Cortex of kidney (tissue), 1 donor: ENCODE data around the gene FAIM2.
A peak's percentile ranks its signal among the peaks of the same experiment; 100 is the strongest.
"Not testable (repeated sequence)": the region's sequence is repeated elsewhere in the genome, so short reads cannot be mapped to it uniquely, and the experiment has no call there.

ENCODE experiments used
- DNase-seq: peaks from one replicate; lab custom pipeline; 2025; lab: John Stamatoyannopoulos, UW

The FAIM2 gene

GRCh38 chr12:49863946-49864797 lies 39.5 kb downstream of the FAIM2 start:
- DNase-seq, result no peak

GRCh38 chr12:49860921-49861320 lies 42.8 kb downstream of the FAIM2 start:
- DNase-seq, result not testable (repeated sequence)

- DNase-seq, result not testable (repeated sequence)
These were observed 47.8 kb downstream of the FAIM2 start for GRCh38 chr12:49855890-49856289.

- no peak for DNase-seq
These were observed 48.7 kb downstream of the FAIM2 start for GRCh38 chr12:49854976-49855375.

- no peak for DNase-seq
These were observed 50.0 kb downstream of the FAIM2 start for GRCh38 chr12:49853671-49854070.

GRCh38 chr12:49847161-49847560 lies 56.5 kb downstream of the FAIM2 start:
- DNase-seq, result no peak

GRCh38 chr12:49846032-49846431 lies 57.7 kb downstream of the FAIM2 start:
- DNase-seq, result no peak

GRCh38 chr12:49843876-49844437 lies 59.7 kb downstream of the FAIM2 start:
- no peak for DNase-seq

- DNase-seq, result no peak
These were observed 60.3 kb downstream of the FAIM2 start for GRCh38 chr12:49843411-49843810.

GRCh38 chr12:49842519-49843352 lies 61.0 kb downstream of the FAIM2 start, which contains the start of gene BCDIN3D:
TSS of gene BCDIN3D (minus strand) at chr12:49843106. CDS start at chr12:49843087, 19 bp downstream.
- DNase-seq, result peak; percentile 58

- no peak for DNase-seq
These were observed 64.6 kb downstream of the FAIM2 start for GRCh38 chr12:49838973-49839633.

- DNase-seq, result no peak
These were observed 70.8 kb downstream of the FAIM2 start for GRCh38 chr12:49832836-49833421.

- no peak for DNase-seq
These were observed 72.0 kb downstream of the FAIM2 start for GRCh38 chr12:49831717-49832116.

GRCh38 chr12:49828133-49829091 lies 75.3 kb downstream of the FAIM2 start, which contains the start of gene NCKAP5L:
TSS of gene NCKAP5L (minus strand) at chr12:49828413. CDS start at chr12:49804044, 24,369 bp downstream.
- DNase-seq, result peak; percentile 45

GRCh38 chr12:49827401-49828099 lies 76.2 kb downstream of the FAIM2 start:
- DNase-seq, result no peak

- no peak for DNase-seq
These were observed 76.7 kb downstream of the FAIM2 start for GRCh38 chr12:49827051-49827400.

- DNase-seq, result no peak
These were observed 77.7 kb downstream of the FAIM2 start for GRCh38 chr12:49825971-49826421.

GRCh38 chr12:49825360-49825970 lies 78.2 kb downstream of the FAIM2 start:
- DNase-seq, result no peak

GRCh38 chr12:49824895-49825294 lies 78.8 kb downstream of the FAIM2 start:
- no peak for DNase-seq
